ENCODE results near the gene ITGB2.

- no peak for TF ChIP-seq CTCF (IDR thresholded peaks at IDR 0.05)
- no peak for TF ChIP-seq POLR2A (IDR thresholded peaks at IDR 0.05)
- no peak for TF ChIP-seq EP300 (IDR thresholded peaks at IDR 0.05)
Observed at GRCh38 chr21:44898011-44898488, 22.6 kb downstream of the ITGB2 start.

Measured in tibial nerve (tissue), 4 donors.